HG02981 (cell line): ENCODE measurements around the gene CCDC12.
A peak's percentile ranks its signal among the peaks of the same experiment; 100 is the strongest.

Source experiments
- ATAC-seq: cut with Tn5 transposase; IDR thresholded peaks from one replicate; pipeline ENCODE4 v1.9.1; 2021; ENCODE audit warnings: mild to moderate bottlenecking, moderate library complexity; ENCODE audit not compliant: unreplicated experiment

The CCDC12 gene

GRCh38 chr3:46976326-46977190, at the start of gene CCDC12:
TSS of gene CCDC12 (minus strand) at chr3:46976745. CDS start at chr3:46976732, 13 bp downstream.
- peak; percentile 67 for ATAC-seq

- ATAC-seq: no peak
Observed at GRCh38 chr3:47024932-47025331, 48.4 kb upstream of the CCDC12 start.

- ATAC-seq: no peak
Observed at GRCh38 chr3:47022641-47023071, 46.1 kb upstream of the CCDC12 start.

- no peak for ATAC-seq
Observed at GRCh38 chr3:47020311-47020710, 43.8 kb upstream of the CCDC12 start.

- peak; percentile 61 for ATAC-seq
Observed at GRCh38 chr3:47019201-47019600, 42.7 kb upstream of the CCDC12 start.

GRCh38 chr3:47018269-47018611, 41.7 kb upstream of the CCDC12 start:
- ATAC-seq: no peak

GRCh38 chr3:47017504-47018268, 41.1 kb upstream of the CCDC12 start:
- no peak for ATAC-seq

GRCh38 chr3:47016934-47017435, 40.4 kb upstream of the CCDC12 start:
- ATAC-seq: peak; percentile 60

GRCh38 chr3:47016086-47016933, 39.8 kb upstream of the CCDC12 start:
- ATAC-seq: no peak

GRCh38 chr3:47015151-47015550, 38.6 kb upstream of the CCDC12 start:
- no peak for ATAC-seq

- ATAC-seq: no peak
Observed at GRCh38 chr3:47014036-47014435, 37.5 kb upstream of the CCDC12 start.

GRCh38 chr3:47013231-47013630, 36.7 kb upstream of the CCDC12 start:
- no peak for ATAC-seq

GRCh38 chr3:47012342-47013230, 36.0 kb upstream of the CCDC12 start:
- ATAC-seq: no peak

- ATAC-seq: no peak
Observed at GRCh38 chr3:47011371-47011770, 34.8 kb upstream of the CCDC12 start.

GRCh38 chr3:47010910-47011309, 34.4 kb upstream of the CCDC12 start:
- no peak for ATAC-seq

GRCh38 chr3:47010111-47010712, 33.7 kb upstream of the CCDC12 start:
- no peak for ATAC-seq

- ATAC-seq: peak; percentile 74
Observed at GRCh38 chr3:47009225-47010110, 32.9 kb upstream of the CCDC12 start.

GRCh38 chr3:47008851-47009224, 32.3 kb upstream of the CCDC12 start:
- no peak for ATAC-seq
